Bronchial epithelial cell (primary cell): ENCODE measurements around the gene DGKB. TPM values are rescaled to one million over a fixed set of nuclear protein-coding genes. Genes with fewer than 3 reads are reported as not detected.

Experiments
- DNase-seq: peaks from one replicate; pipeline ENCODE4 v3.0.0-alpha.2; 2010; ENCODE audit warnings: low read depth
- FAIRE-seq: peaks from 2 replicates; lab custom pipeline; 2011; peaks lifted over from hg19 to GRCh38; lab: Jason Lieb, UNC
- H3K27me3 ChIP-seq: 2 replicates; pipeline ENCODE4 v1.5.1; 2011; ENCODE audit warnings: low read length; ENCODE audit not compliant: control insufficient read depth, insufficient read depth
- H3K36me3 ChIP-seq: 2 replicates; pipeline ENCODE4 v1.5.1; 2011; ENCODE audit warnings: low read length; ENCODE audit not compliant: control insufficient read depth, insufficient read depth
- H3K4me3 ChIP-seq: 2 replicates; pipeline ENCODE4 v1.5.1; 2011; ENCODE audit warnings: mild to moderate bottlenecking, low read depth, low read length, control low read depth
- total RNA-seq: library from RNA; depleted of rRNA; stranded (reverse); fragments of >200 nt; gene quantifications from 2 replicates; pipeline ENCODE4 v1.2.1, GENCODE V29; 2014
- TF ChIP-seq, protein P1 (sequence below): IDR thresholded peaks from 2 replicates; pipeline ENCODE4 v1.5.1; 2011; ENCODE audit warnings: mild to moderate bottlenecking, moderate library complexity, low read length, control low read depth, inconsistent platforms; ENCODE audit not compliant: insufficient read depth, severe bottlenecking

DGKB gene
- total RNA-seq, 1 donor from 2014 or later = not detected

DNA sequence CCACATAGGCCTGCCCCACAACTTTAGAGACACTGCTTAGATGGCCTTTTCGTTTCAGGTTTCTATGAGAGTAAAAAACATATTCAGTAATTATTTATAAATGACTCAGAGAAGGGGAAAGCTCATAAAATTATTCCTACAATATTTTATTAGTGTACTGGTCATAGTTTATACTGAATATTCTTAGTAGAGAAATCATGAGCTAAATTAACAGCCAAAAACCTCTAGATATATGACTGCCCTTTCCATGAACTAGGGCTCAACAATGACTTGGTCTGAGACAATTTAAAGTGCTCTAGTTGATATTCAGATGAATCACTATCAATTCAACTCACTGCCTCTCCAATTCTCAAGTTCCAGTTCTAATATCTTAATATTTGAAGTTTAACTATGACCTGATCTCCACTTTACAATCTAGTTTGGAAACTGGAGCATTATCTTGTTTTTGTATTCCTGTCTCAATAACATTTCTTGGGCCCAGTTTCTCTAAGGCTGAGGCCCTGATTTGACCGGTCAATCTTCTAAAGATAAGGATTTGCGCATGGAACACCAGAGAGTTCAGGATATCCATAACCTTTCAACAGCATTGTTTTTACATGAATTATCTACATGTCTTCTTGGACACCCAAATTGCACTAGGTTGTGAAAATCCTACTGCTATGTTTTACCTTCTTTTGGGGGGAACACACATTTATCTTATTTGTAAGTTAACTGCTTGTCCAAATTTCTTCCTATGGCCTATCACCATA, 141.6 kb downstream of the DGKB start:
- Histone ChIP-seq H3K4me3 (no peak overlapping the region), H3K27me3 (no peaks in the 10 kb centered on the region), H3K36me3 (no peaks in the 10 kb centered on the region)
- DNase-seq (no peak), FAIRE-seq (no peak)
- TF ChIP-seq, protein P1, sequence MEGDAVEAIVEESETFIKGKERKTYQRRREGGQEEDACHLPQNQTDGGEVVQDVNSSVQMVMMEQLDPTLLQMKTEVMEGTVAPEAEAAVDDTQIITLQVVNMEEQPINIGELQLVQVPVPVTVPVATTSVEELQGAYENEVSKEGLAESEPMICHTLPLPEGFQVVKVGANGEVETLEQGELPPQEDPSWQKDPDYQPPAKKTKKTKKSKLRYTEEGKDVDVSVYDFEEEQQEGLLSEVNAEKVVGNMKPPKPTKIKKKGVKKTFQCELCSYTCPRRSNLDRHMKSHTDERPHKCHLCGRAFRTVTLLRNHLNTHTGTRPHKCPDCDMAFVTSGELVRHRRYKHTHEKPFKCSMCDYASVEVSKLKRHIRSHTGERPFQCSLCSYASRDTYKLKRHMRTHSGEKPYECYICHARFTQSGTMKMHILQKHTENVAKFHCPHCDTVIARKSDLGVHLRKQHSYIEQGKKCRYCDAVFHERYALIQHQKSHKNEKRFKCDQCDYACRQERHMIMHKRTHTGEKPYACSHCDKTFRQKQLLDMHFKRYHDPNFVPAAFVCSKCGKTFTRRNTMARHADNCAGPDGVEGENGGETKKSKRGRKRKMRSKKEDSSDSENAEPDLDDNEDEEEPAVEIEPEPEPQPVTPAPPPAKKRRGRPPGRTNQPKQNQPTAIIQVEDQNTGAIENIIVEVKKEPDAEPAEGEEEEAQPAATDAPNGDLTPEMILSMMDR = no peak

DNA sequence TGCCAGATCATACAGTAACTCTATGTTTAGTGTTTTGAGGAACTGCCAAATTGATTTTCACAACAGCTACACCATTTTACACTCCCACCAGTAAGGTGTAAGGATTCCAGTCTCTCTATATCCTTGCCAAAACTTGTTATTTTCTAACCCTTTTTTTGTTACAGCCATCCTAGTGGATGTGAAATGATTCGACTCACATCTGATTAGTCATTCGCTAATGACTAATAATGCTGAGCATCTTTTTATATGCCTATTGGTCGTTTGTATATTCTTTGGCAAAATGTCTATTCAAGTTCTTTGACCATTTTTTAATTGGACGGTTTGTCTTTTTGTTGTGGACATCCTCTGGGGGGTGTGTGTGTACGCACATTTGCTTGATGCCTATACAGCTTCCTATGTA, 142.8 kb downstream of the DGKB start:
- no peaks in the 10 kb centered on the region for H3K36me3 ChIP-seq
- no peaks in the 10 kb centered on the region for H3K27me3 ChIP-seq
- no peak overlapping the region for H3K4me3 ChIP-seq
- FAIRE-seq = no peak
- DNase-seq = peak; percentile 61
- TF ChIP-seq, protein P1 = no peak

DNA sequence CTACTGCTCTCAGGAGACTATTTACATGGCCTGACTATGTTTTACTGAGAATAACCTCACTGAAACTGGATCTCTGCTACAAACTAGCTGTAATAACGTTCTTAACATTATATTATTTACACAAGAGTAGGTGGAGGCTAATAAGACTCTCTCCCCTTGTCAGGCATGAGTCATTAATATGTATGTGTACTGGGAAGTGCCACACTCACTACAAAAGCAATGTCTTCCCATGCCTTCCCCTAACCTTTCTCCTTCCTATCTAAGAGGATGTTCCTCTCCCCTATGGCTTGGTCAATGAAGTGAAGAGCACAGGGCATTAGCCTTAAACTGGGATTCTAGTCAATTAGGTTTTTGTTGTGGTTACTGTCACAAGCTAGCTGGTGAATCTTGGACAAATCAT, 147.9 kb downstream of the DGKB start:
- DNase-seq (peak; percentile 84), FAIRE-seq (no peak)
- TF ChIP-seq, protein P1 = no peak
- Histone ChIP-seq H3K27me3 (no peaks in the 10 kb centered on the region), H3K36me3 (no peaks in the 10 kb centered on the region), H3K4me3 (no peak overlapping the region)

DNA sequence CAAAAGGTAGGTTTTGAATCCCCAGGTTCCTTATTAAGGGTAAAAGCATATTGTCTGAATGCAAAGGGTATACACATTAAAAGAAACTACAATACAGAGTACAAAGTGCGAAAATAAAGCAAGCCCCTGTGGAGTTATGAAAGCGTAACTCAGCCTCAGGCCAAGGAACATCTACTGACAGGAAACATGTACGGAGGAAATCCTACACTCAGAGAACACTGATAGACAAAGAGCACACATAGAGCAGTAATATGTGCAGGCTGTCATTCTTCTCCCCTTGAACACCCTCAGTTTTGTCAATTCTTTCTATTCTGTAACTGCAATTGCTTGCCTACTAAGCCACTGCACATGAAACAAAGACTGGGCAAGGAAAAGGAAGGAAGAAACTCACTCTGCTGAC, 150.2 kb downstream of the DGKB start:
- FAIRE-seq (no peak), DNase-seq (no peak)
- Histone ChIP-seq H3K36me3 (no peaks in the 10 kb centered on the region), H3K27me3 (no peaks in the 10 kb centered on the region), H3K4me3 (no peak overlapping the region)
- TF ChIP-seq, protein P1 = no peak

DNA sequence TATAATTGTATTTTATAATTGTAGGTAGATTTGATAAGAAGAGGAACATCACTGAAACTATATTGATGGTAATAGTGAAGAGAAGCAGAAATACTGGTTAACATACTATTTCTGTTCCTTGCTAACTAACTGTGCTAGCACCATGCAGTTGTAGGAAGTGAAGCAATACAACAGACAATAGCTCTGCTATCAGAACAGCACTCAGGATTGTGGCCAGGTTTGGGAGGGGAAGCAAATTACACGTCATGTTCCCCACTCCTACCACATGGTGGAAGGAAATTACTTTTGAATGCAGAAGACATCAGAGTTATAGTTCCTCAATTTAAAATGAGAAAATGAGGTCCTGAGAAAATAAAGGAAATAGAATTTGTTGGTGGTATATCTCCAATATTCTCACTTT, 151.1 kb downstream of the DGKB start:
- TF ChIP-seq, protein P1 = no peak
- Histone ChIP-seq H3K4me3 (no peak overlapping the region), H3K36me3 (no peaks in the 10 kb centered on the region), H3K27me3 (no peaks in the 10 kb centered on the region)
- no peak for FAIRE-seq
- peak; percentile 37 for DNase-seq

DNA sequence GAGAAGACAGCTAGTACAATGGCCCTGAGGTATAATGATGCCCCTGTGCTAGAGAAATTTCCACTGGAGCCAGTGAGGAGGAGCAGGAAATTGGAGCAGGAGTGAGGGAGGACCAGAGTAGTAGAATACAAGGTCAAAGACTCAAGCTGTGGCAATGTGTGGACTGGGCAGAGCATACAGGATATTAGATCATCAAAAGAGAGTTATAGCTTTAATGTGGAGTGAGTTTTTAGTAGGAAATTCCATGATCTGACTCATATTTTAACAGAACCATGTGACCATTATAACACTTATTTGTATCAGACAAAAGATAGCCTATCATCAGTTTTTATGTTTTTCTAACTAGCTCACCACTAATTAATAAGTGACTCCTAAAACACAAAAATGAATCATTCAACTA, 154.1 kb downstream of the DGKB start:
- Histone ChIP-seq H3K4me3 (no peak overlapping the region), H3K27me3 (no peaks in the 10 kb centered on the region), H3K36me3 (no peaks in the 10 kb centered on the region)
- TF ChIP-seq, protein P1 = no peak
- peak; percentile 90 for DNase-seq
- no peak for FAIRE-seq
